GM15510 (cell line): ENCODE results near the gene LRRFIP1.

Source experiments
- POLR2A ChIP-seq: IDR thresholded peaks from 3 replicates; pipeline ENCODE4 v1.6.1; 2011; ENCODE audit warnings: borderline replicate concordance; ENCODE audit not compliant: insufficient read length; ENCODE audit errors: extremely low read depth

Gene LRRFIP1

DNA sequence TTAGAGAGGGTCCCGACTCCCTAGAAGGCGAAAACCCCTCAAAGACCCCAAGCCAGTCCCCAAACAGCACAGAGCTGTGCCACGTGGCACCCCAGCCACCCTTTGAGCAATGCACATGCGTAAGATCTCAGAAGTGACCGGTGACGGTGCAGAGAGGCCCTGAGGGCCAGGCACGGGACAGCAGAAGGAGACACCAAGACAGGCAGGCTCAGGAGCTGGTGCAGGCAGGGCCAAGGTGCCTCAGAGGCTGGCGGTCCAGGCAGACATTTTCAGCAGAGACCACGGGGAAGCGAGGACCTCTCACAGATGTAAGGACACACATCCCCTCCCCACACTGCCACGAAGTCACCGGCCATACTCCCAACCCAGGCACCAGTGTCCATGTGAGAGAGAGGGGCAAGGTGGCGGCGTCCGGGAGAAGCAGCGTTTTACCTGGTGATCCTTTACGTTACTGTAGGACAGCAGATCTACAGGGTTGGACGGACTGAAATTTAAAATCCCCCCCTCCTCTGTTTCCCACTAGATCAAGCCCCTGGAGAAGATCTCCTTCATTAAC, 34.9 kb upstream of the LRRFIP1 start:
- TF ChIP-seq POLR2A, result no peak

GRCh38 chr2:237593036-237593435, 34.4 kb upstream of the LRRFIP1 start:
- TF ChIP-seq POLR2A, result no peak

DNA sequence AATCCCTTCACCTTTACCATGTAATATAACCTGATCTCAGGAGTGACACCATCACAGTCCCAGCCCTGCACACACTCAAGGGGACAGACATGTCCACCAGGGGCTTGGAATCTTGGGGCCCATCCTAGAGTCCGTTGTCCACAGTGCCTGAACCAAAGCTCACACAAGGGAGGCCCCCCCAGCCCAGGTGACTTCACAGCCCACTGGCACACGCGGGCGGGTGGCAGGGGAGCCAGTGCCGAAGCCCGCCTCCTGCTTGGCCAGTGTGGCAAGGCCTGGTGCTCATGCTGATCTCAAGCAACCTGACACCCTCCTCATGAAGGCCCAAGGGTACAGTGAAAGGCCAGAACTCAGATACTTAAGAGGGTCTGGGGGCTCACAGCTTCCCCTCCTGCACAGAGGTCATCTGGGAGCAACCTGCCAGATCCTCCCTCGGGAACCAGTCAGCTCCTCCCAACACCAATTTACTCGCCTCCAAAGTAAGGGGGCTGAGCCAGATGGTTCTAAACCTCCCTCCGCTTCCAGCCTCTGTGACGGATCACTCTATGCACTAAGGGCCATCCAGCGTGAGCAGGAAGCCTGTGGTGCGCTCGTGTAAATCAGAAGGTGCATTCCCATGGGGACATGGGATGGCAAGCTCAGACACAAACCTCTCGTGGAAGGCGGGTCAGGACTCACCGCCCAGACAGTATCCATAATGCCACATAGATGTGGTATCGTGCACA, 33.6 kb upstream of the LRRFIP1 start:
- TF ChIP-seq POLR2A, result no peak

DNA sequence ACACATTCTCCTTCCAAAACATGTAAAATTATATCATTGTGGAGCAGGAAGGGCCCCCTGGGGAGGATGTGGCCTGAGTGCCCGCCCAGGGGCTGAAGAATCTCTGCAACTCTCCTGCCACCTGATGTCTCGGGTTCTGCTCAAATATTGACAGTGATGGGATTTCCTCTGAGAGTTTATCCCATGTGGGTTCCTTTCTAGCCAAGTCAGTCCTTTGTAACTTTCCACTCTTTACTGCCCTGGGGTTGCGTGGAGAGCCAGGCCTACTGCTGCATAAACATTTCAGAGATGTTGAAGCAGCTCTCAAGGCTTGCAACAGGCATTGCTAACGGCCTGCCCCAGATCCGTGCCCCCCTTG, 32.9 kb upstream of the LRRFIP1 start:
- no peak for TF ChIP-seq POLR2A

- no peak for TF ChIP-seq POLR2A
Observed at GRCh38 chr2:237596520-237597195, 30.7 kb upstream of the LRRFIP1 start.

DNA sequence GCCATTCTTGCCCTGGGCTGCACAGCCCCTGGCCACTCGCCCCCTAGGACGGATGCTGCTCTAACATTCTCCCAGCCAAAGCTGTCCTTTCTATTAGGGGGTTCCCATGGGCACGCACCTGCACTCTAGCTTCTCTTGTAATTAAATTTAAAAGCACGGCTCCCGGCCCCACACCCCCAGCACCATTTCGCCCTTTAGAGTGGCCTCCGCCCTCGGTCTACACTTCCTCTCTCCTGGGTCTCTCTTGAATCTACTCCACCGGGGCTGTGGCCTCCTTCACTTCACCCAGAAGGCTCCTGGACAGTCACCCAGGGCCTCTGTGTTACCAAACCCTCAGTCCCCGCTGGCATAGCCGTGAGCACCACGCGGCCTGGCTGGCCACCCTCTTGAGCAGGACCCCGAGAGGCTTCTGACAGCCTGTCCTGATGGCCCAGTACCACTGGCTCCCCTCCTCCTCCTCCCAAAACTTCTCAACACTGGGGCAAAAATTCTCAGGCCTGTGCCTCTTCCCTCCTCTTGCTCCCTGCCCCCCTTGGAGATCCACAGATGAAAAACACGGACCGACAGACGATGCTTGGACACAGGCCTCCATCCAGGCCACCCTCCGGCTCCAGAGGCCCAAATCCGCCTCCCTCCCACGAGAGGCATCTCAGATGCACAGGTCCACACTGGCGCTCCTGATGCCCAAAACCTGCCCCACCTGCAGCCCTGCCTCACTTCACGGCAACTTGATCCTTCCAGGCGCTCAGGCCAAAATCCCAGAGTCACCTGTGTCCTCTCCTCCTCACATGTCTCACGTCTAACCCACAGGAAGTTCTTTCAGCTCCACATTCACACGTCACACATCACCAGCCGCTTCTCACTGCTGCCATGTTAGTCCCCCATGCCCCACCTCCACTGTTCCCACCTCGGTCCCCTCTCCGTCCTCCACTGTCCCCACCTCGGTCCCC, 29.9 kb upstream of the LRRFIP1 start:
- no peak for TF ChIP-seq POLR2A

GRCh38 chr2:237598468-237599208, 28.7 kb upstream of the LRRFIP1 start:
- no peak for TF ChIP-seq POLR2A

DNA sequence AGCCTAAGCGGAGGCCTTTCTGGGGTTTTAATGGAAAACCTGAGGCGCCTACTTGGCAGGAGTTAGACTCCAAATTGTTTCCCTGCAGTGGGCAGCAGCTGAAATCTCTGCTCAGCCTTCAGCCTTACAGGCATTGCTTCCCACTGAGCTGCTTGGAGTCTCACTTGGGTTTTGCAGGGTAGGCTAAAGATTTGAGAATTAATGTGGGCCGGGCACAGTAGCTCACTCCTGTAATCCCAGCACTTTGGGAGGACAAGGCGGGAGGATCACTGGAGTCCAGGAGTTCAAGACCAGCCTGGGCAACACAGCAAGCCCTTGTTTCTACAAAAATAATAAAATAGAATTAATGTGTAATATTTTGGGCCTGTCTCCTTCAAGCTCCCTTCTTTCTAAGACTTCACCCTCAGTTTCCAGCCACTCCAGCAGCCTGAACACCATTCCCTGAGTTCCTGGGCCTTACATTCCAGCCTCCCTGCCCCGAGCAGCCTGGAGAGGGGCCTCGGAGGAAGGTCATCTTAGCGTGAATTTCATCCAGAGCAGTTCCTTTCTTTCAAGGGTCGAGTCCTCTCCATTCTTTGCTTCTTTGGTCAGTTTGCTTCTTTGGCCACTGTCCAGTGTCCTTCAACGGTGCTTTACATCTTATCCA, 27.8 kb upstream of the LRRFIP1 start:
- no peak for TF ChIP-seq POLR2A

- no peak for TF ChIP-seq POLR2A
Observed at GRCh38 chr2:237600205-237600846, 27.1 kb upstream of the LRRFIP1 start.

- no peak for TF ChIP-seq POLR2A
Observed at GRCh38 chr2:237601453-237602116, 25.8 kb upstream of the LRRFIP1 start.

- TF ChIP-seq POLR2A, result no peak
Observed at GRCh38 chr2:237602409-237602808, 25.0 kb upstream of the LRRFIP1 start.

DNA sequence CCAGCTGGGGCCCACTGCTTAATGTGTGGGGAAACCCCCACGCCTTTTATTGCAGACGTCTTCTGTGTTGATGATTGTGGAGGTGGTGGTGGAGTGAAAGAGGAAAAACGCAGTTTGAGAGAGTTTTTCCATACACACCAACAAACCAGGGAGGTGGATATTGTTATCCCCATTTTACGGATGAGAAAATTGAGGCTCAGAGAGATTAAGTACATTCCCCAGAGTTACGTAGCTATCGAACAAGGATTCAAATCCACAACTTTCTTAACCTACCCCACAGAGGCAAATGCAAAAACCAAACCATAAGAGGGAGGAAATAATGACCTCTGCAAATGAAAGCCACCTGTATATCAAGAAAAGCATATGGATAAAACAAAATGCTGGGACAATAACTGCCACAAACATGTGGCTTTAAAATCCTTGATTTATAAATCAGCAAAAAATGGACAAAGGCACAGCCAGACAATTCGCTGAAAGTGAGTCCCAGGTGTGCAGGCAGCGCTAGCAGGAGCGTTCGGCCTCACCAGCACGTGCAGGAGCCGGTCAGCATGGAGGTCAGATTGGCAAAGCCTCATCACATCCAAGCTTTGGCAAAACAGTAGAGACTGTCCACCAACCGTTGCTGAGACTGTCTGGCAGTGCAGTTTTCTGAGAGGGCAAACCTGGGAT, 24.2 kb upstream of the LRRFIP1 start:
- TF ChIP-seq POLR2A, result no peak
